GM18907 (cell line): ENCODE measurements around the gene SH3PXD2A.

Source experiments
- ATAC-seq: cut with Tn5 transposase; IDR thresholded peaks from one replicate; pipeline ENCODE4 v1.9.1; 2021; ENCODE audit warnings: mild to moderate bottlenecking, moderate library complexity; ENCODE audit not compliant: unreplicated experiment

SH3PXD2A gene

DNA sequence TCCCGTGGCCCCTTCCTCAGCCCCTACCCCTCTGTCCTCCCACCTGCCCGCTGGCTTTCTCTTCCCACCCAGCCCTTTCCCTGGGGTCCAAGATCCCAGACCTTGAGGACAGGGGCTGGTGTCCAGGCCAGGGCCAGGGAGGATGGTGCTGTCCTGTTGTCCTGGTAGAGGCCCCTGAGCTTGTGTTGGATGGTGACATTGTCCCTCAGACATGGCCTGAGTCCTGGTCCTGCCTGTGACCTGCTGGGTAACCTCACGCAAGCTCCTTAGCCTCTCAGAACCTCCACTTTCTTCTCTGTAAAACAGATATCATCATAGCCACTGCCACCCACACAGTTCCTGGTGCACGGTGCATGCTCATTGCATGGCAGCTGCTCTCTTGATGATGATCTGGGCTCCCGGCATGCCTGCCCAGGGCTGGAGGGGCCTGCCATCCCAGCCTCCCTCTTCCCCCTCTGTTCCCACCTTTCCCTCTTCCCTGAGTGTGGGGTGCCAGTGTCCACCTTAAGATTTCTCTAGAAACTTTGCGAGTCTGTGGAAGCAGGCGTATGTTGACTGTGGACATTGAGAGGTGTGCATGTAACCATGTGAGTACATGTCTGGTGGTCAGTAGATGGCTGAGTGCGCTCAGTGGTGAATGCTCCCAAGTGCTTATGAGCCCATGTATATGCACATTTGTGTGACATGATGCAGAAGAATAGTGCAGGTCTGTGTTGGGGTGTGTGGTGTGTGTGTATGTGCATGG lies 301.5 kb downstream of the SH3PXD2A start:
- no peak for ATAC-seq

DNA sequence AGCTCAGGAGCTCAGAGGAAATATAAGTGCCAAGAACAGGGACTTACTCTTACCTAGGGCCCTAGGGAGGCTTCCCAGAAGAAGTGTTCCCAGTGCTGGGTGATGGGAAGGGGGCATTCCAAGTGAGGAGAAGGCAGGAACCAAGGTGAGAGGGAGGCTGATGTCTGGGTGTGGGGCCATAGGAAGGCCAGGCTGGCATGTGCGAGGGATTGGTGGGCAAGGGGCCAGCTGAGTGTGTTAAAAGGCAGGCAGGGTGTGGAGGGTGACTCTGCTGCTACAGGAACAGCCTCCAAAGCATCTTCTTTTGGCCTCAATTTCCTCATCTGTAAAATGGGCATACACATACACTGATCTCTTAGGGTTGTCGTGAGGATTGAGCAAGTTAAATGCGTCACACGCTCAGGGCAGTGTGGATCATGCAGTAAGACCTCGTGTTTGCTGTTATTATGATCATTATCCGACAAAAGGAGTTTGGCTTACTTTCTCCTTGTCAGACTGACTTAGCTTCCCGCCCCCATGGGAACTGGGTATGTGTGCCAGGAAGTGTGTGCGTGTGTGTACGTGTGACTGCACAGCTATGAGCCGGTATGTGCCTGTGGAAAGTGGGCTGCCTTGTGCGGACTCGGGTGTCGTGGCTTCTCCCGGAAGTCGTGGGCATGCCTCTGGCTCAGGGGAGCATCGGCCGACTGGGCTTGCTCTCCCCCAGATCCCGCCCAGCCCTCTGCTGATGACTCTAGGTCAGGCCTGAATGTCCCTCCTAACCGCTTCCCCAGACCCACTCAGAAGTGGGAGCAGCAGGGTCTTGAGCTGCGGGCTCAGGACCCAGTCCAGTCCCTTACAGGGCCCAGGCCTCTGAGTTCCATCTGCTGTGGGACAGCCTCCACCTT lies 302.3 kb downstream of the SH3PXD2A start:
- ATAC-seq, result no peak

DNA sequence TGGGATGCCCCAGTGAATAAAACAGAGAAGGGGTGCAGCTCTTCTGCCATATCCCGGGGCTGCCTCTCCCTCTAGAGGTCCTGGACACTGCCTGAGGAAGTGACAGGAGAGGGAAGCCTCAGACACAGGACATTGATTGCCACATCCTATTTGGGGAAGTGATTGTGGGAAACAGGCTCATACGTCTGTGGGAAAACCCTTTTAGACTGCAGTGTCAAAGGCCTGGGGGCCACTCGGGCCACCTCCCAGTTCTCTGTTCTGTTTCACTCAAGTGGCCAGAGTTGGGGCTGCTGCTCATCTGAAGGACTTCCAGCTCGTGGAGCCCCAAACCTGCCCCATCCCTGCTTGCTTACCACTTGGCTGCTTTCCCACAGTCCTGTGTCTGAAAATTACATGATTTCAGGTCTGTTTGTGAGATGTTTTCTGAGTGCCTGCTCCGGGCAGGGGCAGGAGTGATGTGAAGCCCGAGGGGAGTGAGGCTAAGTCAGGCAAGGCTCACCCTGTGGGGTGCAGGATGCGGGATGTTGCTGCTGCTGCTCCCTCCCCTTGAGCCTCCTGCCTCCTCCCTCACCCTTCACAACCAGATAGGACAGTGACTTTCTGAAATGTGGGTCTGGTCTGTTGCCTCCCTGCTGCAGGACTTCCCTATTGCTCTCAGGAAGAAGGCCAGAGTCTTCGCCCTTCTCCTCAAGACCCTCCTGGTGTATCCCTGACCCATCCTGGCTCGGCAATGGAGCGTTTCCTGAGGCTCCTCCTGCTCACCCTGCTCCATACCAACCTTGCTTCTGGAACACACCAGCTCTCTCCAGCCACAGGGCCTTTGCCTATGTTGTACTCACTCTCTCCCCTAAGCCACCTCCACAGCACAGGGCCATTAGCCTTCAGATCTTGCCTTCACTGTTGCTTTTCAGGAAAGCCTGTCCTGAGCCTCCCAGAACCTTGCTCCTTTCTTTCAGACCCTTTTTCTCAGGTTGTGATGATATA lies 303.5 kb downstream of the SH3PXD2A start:
- no peak for ATAC-seq

DNA sequence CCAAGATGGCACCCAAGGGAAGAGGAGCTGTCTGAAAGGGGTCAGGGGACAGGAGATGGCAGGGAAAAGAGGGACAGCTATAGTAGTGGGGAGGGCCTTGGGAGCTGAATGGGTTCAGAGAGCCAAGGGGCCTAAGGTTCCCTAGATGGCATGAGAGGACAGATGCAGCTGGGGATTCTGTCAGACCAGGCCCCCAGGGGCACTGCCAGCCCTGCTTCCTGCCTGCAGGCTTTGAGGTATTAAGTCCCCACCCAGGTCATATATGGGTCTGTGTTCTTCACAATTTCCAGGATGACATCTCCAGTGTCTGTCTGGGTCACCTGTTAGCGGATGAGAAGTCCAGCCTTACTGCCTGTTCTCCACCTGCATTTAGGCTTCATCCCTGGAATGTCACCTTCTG lies 305.1 kb downstream of the SH3PXD2A start:
- no peak for ATAC-seq

DNA sequence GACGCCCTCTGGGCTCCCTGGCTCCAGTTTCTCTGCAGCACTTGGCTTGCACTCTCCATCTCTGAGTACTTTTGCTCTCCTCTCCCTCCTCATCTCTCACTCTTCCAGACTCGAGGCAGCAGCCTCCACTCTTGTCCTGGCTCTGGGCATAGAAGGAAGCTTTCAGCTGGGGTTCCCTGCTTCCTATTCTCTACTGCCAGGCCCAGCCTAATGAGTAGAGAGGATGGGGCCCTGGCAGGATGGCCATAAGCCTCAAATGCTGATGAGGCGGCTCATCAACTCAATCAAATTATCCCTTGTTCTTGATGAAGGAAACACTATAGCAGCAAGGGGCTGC lies 306.1 kb downstream of the SH3PXD2A start:
- no peak for ATAC-seq

DNA sequence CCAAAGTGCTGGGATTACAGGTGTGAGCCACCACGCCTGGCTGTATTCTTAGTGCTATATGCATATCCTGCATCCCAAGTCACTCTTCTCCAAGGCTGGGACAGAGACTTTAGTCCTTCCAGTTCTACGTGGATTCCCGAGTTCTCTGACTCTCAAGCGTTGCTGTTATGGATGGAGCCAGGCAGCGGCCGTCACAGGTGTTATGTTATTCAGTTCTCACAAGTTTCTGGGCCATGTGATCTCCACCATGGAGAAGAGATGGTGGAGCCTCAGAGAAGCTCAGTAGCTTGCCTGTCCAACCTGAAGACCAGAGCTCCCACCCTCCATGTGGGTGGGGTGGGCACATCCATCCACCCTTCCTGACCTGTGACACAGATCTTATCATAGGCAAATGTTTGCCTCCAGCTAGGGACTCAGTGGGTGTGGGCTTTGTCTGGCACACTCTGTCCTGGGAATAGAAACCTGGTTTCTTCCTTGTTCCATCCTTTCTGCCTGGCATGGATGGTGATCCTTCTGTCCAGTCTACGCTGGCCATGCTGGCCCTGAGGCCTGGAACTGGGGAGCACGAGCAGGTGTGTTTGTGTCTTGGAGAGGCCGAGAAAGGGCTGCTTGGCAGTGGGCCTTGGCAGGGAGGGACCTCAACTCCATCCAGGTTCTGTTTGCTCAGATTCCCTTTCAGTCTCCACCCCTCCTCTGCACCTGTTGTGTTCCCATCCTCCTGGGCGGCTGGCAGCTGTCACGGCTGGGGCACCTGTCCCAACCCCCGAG lies 306.6 kb downstream of the SH3PXD2A start:
- ATAC-seq, result no peak

DNA sequence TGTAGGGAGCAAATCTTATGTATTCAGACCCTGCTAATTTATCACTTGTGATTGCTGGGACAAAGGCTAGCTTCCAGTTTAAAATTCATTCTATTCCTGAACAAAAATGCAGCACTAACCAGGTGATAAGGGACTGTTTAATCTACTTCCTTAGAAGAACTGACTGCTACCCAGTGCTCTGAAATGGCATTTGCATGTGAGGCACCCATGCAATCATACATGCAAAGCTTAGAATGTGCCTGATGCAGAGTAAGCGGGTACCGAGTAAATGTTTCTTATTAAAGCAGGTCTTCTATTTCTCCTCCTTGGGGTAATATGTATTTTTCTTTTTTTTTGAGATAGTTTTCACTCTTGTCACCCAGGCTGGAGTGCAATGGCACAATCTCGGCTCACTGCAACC lies 307.4 kb downstream of the SH3PXD2A start:
- ATAC-seq, result no peak

DNA sequence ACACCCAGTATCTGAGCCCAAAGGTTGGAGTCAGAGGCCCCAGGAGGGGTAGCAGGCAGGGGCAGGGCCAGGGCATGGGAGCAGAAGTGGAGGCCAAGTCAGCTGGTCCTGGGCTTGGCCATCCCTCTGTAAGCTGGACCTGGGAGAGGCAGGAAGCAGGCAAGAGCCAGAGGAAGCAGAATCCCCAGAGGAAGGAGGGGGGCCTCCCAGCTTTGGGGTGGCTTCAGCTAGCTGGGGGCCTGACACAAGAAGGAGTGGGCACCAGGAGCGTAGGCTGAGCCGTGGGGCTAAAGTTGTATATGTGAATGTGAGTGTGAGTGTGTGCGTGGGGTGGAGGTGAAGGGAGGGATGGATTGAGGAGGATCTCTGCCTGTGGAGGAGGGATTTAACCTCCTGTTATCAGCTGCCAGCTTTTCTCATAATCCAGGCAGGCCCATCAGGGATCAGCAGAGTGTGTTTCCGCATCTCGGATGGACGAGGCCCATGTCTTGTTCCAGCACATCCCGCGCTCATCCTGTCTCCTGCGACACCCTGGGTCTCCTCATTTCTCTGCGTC lies 307.9 kb downstream of the SH3PXD2A start:
- ATAC-seq, result no peak

DNA sequence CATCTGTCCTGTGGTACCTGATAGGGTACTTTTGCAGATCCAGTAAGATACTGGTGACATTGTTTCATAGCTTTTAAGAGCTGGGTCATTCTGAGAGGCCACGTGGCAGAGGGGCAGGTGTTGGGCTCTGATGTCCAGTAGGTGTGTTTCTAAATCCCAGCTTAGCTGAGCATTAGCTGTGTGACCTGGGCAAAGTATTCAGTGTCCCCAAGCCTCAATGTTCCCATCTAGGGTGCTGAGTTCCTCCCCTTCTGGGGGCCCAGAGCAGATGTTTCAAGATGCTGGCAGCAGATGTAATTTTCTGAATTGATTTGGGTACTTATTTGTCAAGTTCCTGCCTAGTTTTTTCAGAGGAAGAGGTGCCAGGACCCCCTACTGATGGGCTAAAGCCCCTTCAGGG lies 309.0 kb downstream of the SH3PXD2A start:
- ATAC-seq, result no peak

DNA sequence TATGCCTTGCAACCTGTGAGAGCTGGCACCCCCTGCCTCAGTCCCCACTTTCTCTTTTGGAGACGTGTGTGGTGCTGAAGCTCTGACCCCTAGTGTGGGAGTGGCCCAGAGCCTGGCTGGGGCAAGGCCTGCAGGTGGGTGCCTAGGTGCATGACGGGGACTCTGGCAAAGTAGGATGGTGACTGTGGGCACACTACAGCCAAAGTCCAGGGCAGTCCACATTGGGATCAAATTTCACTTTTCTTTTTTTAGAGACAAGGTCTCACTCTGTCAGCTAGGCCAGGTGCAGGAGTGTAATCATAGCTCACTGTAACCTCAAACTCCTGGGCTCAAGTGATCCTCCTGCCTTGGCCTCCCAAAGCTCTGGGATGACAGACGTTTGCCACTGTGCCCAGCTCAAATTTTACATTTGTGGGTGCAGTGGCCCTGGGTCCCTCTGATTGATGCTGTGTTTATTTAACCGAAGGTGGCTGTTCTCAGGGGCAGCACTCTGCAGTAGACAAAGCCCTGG lies 309.6 kb downstream of the SH3PXD2A start:
- no peak for ATAC-seq

DNA sequence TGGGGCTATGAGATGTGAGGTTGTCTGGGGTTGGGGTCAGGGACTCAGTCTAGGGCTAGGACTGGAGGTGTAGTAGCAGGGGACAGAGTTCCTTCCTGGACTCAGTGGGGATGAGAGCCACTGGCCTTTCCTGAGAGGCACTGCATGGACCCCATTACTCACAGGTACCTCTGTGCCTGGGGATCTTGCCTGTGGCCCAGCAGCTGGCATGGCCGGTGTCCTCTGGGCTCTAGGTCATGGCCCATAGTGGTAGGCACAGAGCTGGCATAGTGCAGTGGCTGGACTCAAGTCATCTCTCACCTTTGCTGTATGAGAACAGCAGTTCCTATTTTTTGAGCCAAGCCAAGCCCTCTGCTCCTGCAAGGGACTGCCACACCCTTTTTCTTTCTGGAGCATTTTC lies 310.0 kb downstream of the SH3PXD2A start:
- no peak for ATAC-seq

DNA sequence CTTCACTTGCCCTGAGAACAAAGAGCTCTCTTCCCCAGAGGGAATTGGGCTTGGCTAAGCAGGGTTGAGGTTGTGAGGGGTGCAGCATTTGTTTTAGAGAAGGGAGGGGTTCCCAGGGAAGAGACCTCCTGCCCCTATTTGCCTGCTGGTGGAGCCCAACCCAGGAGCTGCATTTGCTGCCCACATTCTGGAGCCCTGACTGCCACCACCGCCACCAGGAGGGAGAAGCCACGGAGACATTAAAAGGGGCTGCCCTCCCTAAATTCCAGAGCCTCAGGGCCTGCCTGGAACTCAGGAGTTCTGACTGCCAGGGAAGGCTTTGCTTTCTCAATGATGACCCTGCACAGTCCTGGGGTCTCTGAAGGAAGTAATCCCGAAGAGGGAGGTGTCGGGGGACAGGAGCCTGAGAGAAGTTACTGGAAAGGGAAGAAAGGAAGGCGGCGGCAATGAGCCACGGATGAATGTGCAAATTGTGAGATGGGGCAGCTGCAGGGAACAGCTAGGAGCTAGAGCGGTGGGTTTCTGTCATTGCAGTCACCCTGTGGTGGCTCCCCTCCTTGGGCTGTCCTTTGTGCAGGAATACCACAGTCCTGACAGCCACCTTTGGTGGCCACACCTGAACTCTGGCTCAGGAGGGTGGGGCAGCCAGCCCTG lies 310.6 kb downstream of the SH3PXD2A start:
- ATAC-seq, result no peak
